HG03280 (cell line): ENCODE measurements around the gene CDCP1.

ENCODE experiments used
- ATAC-seq: cut with Tn5 transposase; IDR thresholded peaks from one replicate; pipeline ENCODE4 v1.9.1; 2021; ENCODE audit warnings: mild to moderate bottlenecking, moderate library complexity; ENCODE audit not compliant: unreplicated experiment

Gene CDCP1

GRCh38 chr3:45139372-45140140, 6.6 kb downstream of the CDCP1 start:
- ATAC-seq, result no peak

DNA sequence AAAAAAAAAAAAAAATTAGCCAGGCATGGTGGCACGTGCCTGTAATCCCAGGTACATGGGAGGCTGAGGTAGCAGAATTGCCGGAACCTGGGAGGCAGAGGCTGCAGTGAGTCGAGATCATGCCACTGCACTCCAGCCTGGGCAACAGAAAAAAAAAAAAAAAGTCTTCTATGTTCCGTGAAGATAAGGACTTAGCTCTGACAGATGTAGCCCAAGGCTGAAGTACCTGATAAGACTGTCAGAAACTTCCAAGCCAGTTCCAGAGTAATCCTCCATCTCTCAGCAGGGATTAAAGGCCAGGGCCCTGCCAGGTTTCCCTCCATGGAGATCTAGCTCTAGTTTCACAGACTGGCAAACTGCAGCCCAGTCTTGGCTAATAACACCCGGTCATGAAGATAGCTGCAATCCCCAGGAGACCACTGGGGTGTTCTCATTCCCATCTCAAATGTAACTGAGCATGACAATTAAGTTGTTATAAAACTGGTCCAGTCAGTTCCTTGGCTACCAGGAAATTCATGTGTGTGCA, 8.5 kb downstream of the CDCP1 start:
- no peak for ATAC-seq

GRCh38 chr3:45135959-45136358, 10.2 kb downstream of the CDCP1 start:
- ATAC-seq, result no peak

GRCh38 chr3:45134758-45135521, 11.2 kb downstream of the CDCP1 start:
- ATAC-seq, result no peak

DNA sequence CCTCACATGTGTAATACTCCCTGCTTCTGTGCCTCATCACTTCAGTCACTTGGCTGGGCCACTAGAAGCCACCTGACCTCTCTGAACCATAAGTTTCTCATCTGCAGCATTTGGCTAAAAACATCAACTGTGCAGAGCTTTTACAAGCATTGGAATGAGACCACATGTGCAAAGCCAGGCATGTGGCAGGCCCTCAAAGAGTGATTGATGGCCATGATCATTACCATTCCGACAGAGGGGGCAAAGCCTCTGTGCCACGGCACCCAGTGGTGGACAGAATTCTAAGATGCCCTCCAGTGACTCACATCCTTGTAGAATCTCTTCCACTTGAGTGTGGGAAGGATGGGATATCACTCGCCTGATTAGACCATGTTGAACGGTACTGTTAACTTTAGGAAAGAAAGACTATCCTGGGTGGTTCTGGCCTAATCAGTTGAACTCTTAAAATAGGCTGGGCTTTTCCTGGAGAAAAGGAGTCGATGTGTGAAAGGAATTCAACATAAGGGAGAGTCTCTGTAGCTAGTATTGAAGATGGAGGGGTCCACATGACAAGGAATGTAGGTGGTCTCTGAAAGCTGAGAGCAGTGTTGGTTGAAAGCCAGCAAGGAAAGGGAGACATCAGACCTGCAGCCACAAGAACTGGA, 13.5 kb downstream of the CDCP1 start:
- ATAC-seq, result no peak

GRCh38 chr3:45131201-45131600, 15.0 kb downstream of the CDCP1 start:
- ATAC-seq, result no peak

GRCh38 chr3:45130476-45130875, 15.7 kb downstream of the CDCP1 start:
- ATAC-seq, result no peak

GRCh38 chr3:45128950-45129349, 17.2 kb downstream of the CDCP1 start:
- no peak for ATAC-seq

DNA sequence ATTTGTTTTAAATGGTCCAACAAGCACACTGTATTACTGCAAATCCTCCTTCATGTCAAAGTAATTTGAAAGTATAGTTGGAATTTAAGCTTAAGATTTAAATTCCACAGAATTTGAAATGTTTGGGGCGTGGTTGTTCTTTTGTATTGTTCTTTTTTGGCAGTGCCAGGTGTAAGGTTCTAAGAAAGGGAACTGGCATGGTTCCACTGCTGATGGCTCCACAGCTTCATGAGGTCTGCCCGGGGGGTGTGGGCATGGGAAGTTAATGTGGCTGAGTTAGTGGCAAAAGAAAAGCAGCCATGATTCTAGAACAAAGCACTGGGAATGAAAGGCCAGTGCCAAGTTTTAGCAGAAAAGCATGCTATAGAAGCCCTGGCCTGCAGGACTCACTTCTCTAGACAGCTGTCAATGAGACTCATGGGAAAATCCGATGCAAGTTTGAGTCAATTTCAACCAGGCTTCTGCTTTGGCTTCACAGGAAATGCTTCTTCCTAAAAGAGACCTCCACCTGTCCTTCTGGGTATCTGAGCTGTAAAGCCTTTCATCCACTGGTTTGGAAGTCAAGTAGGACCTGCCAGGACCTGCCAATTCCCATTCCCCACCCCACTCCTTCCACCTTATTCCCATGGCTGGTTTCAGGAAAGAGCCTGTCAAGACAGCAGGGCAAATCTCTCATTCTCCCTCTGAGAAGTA, 18.9 kb downstream of the CDCP1 start:
- ATAC-seq, result no peak

DNA sequence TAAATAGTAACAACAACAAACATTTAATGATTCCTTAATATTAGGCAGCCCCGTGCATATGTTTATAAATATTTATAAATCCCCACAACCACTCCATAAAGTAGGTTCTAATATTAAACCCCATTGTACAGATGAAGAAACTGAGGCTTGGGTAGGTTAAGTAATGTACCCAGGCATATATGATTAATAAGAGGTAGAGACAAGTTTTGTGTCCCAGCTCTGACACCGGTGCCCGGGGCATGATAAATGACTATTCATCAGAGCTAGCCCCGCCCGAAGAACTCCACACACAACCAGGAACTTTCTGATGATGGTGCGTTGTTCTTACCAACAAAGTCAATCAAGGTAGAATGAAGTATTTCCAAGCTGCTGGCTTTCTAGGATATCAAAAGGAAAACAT, 19.4 kb downstream of the CDCP1 start:
- no peak for ATAC-seq

DNA sequence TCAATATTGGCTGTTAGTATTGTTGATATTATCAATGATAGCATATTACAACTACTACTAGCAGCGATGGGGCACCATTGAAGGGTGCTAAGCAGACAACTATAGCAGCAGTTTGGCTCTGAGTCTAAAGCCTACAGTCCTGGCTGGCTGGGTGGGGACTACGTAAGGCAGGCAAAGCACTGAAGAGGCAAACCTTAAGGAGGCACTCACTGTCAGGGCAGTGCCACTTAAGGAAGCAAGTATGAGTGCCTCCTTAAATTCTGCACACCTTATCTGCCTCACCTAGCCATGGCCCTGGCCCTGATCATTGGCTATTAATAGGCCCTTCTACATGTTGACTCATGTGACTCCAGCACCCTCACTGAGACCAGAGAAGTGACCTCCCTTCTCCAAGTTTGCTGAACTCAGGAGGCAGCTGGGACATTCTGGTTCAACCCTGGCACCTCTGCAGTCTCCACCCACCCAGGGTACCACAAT, 20.6 kb downstream of the CDCP1 start:
- ATAC-seq, result no peak

DNA sequence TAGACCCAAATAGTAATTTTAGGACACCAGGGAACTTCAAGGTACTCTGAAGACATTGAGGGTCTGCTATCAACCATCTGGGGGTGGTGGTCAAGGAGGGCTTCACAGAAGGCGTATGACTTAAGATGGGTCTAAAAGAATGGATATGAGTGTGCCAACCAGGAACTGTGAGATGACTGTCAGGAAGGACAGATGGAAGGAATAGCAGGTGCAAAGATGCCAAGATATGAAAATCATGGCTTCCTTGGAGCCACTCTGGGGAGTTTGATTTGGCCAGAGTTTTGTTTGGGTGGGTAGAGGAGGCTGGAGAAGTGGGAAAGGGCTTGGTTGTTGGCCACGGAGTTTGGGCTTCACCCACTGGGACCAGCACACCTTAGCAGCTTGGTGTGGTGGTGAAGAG, 21.2 kb downstream of the CDCP1 start:
- no peak for ATAC-seq

- ATAC-seq, result no peak
Measured at GRCh38 chr3:45124352-45124751, 21.8 kb downstream of the CDCP1 start.

DNA sequence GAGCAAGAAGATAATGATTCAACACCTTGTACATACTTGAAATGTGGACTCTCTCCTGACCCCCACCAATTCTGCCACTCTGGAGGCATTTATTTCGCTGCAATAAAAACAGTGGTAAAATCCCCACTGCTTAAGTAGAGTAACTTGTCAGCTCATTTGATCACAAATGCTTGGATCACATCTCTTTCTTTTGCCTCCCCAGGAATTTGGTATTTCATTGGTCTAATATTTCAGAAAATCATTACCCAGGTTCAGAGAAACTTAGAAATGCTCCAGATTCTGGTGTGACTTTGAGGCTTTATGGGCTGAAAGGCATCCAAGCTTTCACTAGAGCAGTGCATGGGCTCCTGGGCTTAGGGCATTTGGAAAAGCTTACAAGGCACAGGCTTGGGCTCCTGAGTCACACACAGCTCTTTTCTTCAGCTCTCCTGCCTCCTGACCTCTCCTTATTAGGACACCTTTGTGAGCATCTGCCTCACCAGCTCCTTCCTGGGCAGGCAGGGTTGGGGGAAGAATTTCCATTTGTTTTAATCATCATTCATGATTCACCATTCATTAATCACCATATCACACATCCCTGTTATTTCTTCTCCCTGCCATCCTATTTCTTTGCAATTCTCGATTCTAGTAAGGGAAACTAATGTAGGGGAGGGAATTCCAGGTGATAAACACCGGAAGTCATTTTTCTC, 22.5 kb downstream of the CDCP1 start:
- no peak for ATAC-seq

DNA sequence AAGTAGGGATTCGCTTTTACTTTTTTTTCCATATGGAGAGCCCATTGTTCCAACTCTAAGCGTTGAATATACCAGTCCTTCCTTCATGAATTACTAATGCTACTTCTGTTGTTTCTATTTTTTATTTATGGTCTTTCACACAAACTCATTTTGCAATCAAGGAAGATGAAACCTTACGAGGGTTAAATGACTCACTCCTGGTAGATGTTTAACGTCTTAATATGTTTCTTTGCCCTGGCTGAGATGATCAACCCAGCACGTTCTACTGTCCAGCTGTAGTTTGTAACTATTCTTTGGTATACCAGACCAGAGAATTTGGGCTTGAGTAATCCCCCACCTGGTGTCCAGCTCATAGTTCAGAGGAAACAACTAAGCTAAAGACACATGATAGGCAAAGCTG, 23.1 kb downstream of the CDCP1 start:
- ATAC-seq, result peak; percentile 50

DNA sequence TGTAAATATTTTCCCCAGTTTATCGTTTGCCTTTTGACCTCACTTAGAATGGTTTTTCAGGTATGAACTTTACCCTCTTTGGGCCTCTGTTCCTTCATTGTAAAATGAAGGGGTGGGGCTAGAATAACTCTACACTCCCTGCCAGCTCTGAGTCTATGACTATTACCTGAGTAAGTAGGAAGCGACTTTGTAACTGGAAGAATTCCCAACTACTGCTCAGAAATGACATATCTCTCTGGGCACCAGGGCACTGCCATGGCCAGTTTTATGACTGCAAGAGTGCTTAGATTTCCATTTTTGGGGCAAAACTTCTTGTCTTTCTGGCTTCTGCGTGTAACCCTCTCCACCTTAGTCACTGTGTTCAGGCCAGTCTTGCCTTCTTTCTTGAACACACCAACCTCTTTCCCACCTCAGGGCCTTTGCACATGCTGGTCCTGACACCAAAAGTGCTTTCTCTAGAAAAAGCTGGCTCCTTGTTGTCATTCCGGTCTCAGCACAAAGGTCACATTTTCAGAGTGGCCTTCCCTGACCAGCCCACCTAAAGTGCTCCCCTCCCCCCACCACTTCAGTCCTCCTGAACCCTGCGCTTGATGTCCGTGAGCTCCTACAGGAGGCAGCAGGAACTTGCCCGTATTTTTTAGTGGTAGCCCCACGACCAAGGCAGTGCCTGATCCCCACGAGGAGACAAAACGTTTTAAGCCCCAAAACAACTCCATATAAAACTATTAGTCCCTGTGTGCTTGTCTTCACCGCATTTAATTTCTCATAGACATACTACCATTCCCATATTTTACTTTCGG, 25.6 kb downstream of the CDCP1 start:
- ATAC-seq, result no peak

DNA sequence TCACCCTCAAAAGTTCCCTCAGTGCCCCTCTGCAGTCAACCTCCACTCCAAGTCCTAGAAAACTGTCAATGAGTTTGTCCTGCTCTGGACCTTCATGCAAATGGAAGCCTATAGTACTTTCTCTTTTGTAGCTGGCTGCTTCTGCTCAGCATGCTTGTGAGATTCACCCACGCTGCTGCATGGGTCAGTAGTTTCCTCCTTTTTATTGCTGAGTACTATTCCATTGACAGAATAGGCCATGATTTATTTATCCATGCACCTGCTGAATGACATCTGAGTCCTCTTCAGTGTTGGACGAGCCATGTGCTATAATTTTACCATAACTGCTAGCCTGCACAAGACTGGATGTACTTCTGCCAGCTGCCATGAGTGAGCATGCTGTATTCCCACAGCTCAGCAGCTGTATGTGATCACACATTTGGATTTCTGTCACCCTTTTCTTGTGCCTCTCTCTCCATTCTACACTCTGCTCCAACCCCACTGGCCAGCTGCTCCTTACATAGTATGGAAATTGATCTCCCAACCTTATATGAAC, 26.3 kb downstream of the CDCP1 start:
- no peak for ATAC-seq

DNA sequence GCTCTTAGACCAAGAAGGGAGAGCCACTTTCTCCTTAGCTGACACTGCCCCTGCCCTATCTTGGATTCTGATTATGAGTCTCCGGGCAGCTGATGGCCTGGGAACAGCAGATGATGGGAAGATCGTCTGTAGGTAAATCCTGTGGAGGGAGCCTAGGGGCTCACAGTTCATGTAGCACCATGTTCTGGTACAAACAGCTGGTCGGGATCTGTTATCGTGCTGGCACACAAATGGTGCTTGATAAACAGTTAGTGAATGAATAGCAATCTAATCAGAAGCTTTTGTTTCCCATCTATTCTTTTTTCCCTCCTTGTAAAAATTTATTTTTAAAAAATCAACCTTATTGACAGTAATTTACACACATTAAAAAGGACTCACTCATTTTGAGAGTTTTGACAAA, 26.8 kb downstream of the CDCP1 start:
- no peak for ATAC-seq

- ATAC-seq, result no peak
Measured at GRCh38 chr3:45118615-45119071, 27.5 kb downstream of the CDCP1 start.
